Breast epithelium (tissue), 4 donors: ENCODE data around the gene LGALS8. TPM values are rescaled to one million over a fixed set of nuclear protein-coding genes. Genes with fewer than 3 reads are reported as not detected.
A peak's percentile ranks its signal among the peaks of the same experiment; 100 is the strongest.

Source experiments
- DNase-seq, 2 donors: peaks; one replicate each; pipeline ENCODE4 v3.0.0-alpha.2; 2019; ENCODE audit warnings: low spot score in 2 of 2
- H3K27ac ChIP-seq, 2 donors: fragments of 200-600 bp; sonication (generic) in 1 of 2; one replicate each; pipeline ENCODE4 v1.5.1; 2016 to 2019; ENCODE audit warnings: mild to moderate bottlenecking in 1 of 2
- H3K27me3 ChIP-seq, 2 donors: fragments of 200-600 bp; sonication (generic) in 1 of 2; one replicate each; pipeline versions ENCODE4 v1.5.1 to v1.6.0; 2017 to 2019; ENCODE audit warnings: control low read depth in 1 of 2, mild to moderate bottlenecking in 1 of 2
- H3K36me3 ChIP-seq: fragments of 200-600 bp; one replicate; pipeline ENCODE4 v1.5.1; 2019
- H3K4me1 ChIP-seq, 2 donors: fragments of 200-600 bp; sonication (generic); one replicate each; pipeline ENCODE4 v1.5.1; 2016 to 2019; ENCODE audit warnings: control low read depth in 1 of 2
- H3K4me3 ChIP-seq, 3 donors: fragments of 200-600 bp; sonication (generic); 1 replicate in 2 of 3; 2 replicates in 1 of 3; pipeline ENCODE4 v1.5.1; 2016 to 2019; ENCODE audit warnings: mild to moderate bottlenecking in 3 of 3, moderate library complexity in 2 of 3
- H3K9me3 ChIP-seq, 2 donors: fragments of 200-600 bp; sonication (generic) in 1 of 2; one replicate each; pipeline ENCODE4 v1.5.1; 2016 to 2019; ENCODE audit warnings: control low read depth in 1 of 2
- CTCF ChIP-seq, 3 donors: fragments of 450-650 bp; IDR thresholded peaks; one replicate each; pipeline ENCODE4 v1.5.1; 2016 to 2017; ENCODE audit warnings: antibody characterized with exemption in 3 of 3, mild to moderate bottlenecking in 3 of 3, moderate library complexity in 3 of 3
- POLR2A ChIP-seq: fragments of 450-650 bp; IDR thresholded peaks from one replicate; pipeline ENCODE4 v1.6.1; 2016; ENCODE audit warnings: antibody characterized with exemption, mild to moderate bottlenecking, moderate library complexity
- POLR2AphosphoS5 ChIP-seq, 3 donors: sonication (generic); formaldehyde crosslinking; IDR thresholded peaks; one replicate each; pipeline ENCODE4 v1.6.1; 2017; ENCODE audit warnings: antibody characterized with exemption in 3 of 3
- intact Hi-C: fragments of 100-400 bp; cut with DNase I; formaldehyde crosslinking; loops from one replicate; pipeline ENCODE4 v1.15.1; 2023; ENCODE audit warnings: low total_unique reads
- total RNA-seq, 3 donors: library from RNA; depleted of rRNA; stranded (reverse); fragments of >200 nt; gene quantifications; one replicate each; pipeline ENCODE4 v1.1.0, GENCODE V29; 2016

Gene LGALS8
- total RNA-seq, 3 donors from 2014 or later = 70.2 to 119 (median 96.4) TPM

GRCh38 chr1:236489710-236490377, 33.9 kb upstream of the LGALS8 start:
- no peaks in the 10 kb centered on the region for H3K36me3 ChIP-seq
- no peak overlapping the region for H3K4me3 ChIP-seq
- TF ChIP-seq CTCF (IDR thresholded peaks at IDR 0.05) (peak; percentile 14 to 61 (median 54)), POLR2AphosphoS5 (IDR thresholded peaks at IDR 0.05) (no peak), POLR2A (no peak)
- H3K4me1 ChIP-seq = no peaks in the 10 kb centered on the region
- no peaks in the 10 kb centered on the region for H3K9me3 ChIP-seq
- no peak for DNase-seq
- no peak overlapping the region for H3K27ac ChIP-seq
- intact Hi-C loops = no loop called here
- no peaks in the 10 kb centered on the region for H3K27me3 ChIP-seq

- no peak overlapping the region for H3K4me3 ChIP-seq
- TF ChIP-seq POLR2AphosphoS5 (IDR thresholded peaks at IDR 0.05) (no peak), POLR2A (no peak), CTCF (IDR thresholded peaks at IDR 0.05) (no peak)
- no peaks in the 10 kb centered on the region for H3K27me3 ChIP-seq
- no peaks in the 10 kb centered on the region for H3K36me3 ChIP-seq
- H3K4me1 ChIP-seq = no peaks in the 10 kb centered on the region
- intact Hi-C loops = no loop called here
- no peak for DNase-seq
- no peaks in the 10 kb centered on the region for H3K9me3 ChIP-seq
- H3K27ac ChIP-seq = no peak overlapping the region
Measured at GRCh38 chr1:236491469-236492136, 32.2 kb upstream of the LGALS8 start.

GRCh38 chr1:236492378-236492777, 31.4 kb upstream of the LGALS8 start:
- TF ChIP-seq POLR2AphosphoS5 (IDR thresholded peaks at IDR 0.05) = no peak
- TF ChIP-seq POLR2A = no peak
- TF ChIP-seq CTCF (IDR thresholded peaks at IDR 0.05) = no peak
- H3K4me1 ChIP-seq = no peaks in the 10 kb centered on the region
- H3K27ac ChIP-seq = no peak overlapping the region
- H3K27me3 ChIP-seq = no peaks in the 10 kb centered on the region
- no peaks in the 10 kb centered on the region for H3K9me3 ChIP-seq
- H3K4me3 ChIP-seq = no peak overlapping the region
- DNase-seq = no peak
- no peaks in the 10 kb centered on the region for H3K36me3 ChIP-seq
- intact Hi-C loops = no loop called here

- TF ChIP-seq POLR2AphosphoS5 (IDR thresholded peaks at IDR 0.05) (no peak), CTCF (IDR thresholded peaks at IDR 0.05) (no peak), POLR2A (no peak)
- H3K27ac ChIP-seq = no peak overlapping the region
- intact Hi-C loops = no loop called here
Measured at GRCh38 chr1:236494082-236494481, 29.7 kb upstream of the LGALS8 start.

More at GRCh38 chr1:236494082-236494481, 29.7 kb upstream of the LGALS8 start:
- Histone ChIP-seq H3K4me3 (no peak overlapping the region), H3K4me1 (no peaks in the 10 kb centered on the region), H3K9me3 (no peaks in the 10 kb centered on the region), H3K36me3 (no peaks in the 10 kb centered on the region), H3K27me3 (no peaks in the 10 kb centered on the region)
- no peak for DNase-seq
